Retina (tissue), 1 donor: Measurements from ENCODE around the gene CLIP1.
A peak's percentile ranks its signal among the peaks of the same experiment; 100 is the strongest.
"Not testable (repeated sequence)": the region's sequence is repeated elsewhere in the genome, so short reads cannot be mapped to it uniquely, and the experiment has no call there.

Experiments used
- DNase-seq: peaks from one replicate; pipeline ENCODE4 v3.0.0-alpha.2; 2016

CLIP1 gene

GRCh38 chr12:122429043-122429442 lies 6.6 kb upstream of the CLIP1 start:
- DNase-seq = not testable (repeated sequence)

GRCh38 chr12:122427403-122427802 lies 4.9 kb upstream of the CLIP1 start:
- no peak for DNase-seq

DNA sequence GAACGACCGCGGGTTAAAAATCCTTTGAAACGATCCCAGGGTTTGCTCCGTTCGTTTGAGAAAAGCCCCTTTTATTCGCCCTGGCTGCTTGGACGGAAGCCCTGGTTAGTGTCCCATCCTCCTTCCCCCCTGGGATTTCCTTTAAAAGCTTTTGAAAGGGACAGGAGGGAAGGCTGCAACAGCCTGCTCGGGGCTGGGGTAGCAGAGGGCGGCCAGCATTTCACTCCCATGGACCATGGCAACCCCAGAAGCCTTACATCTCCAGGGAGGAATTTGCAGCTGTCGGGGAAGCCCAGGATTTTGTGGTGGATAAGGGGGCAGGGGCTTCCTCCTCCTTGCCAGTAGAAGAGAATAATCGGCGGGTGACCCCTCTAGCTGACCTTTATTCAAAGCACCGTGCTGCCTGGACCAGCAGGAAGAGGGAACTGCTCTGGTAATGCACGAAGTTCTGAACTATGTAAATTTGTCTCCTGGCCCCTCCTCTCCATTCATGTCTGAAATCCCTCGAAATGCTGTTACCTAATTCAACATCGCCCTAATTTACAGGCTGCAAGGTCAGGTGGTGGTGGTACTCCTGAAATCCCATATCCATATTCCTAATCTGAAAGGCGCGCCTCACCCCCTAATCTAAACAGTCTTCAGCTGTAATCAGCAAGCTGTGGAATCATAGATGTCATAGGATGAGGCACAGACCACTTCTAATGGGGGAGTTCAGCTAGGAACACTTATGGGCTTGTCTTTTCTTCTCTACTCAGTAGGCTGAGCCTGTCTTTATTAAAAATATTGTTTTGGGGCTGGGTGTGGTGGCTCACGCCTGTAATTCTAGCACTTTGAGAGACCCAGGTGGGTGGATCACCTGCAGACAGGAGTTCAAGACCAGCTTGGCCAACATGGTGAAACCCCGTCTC lies 1.0 kb upstream of the CLIP1 start:
- DNase-seq = peak; percentile 82

GRCh38 chr12:122422730-122423257 lies 325 bp upstream of the CLIP1 start:
- peak; percentile 81 for DNase-seq

GRCh38 chr12:122421187-122421820 lies 1.2 kb downstream of the CLIP1 start:
- peak; percentile 9 for DNase-seq

DNA sequence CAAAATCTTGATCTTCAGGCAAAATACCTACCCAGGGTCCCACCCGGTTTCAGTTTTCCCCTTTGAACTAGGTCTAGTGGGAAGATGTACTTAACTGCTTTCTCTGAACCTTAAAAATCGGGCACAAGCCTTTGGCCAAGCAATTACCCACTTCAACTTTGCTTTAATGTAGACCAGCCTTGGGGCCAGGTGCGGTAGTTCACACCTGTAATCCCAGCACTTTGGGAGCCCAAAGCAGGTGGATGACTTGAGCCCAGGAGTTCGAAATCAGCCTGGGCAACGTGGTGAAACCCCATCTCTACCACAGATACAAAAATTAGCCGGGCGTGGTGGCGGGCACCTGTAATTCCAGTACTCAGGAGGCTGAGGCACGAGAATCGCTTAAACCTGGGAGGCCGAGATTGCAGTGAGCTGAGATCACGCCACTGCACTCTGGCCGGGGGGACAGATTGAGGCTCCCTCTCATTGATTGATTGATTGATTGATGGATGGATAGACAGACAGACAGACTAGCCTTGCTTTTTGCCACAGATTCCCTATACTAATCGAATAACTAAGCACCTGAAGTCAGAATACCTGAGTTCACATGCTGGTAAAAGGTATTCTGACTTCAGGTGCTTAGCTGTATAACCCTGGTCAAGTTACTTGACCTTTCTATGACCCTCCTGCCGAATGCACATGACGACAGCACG lies 1.9 kb downstream of the CLIP1 start:
- DNase-seq = no peak

DNA sequence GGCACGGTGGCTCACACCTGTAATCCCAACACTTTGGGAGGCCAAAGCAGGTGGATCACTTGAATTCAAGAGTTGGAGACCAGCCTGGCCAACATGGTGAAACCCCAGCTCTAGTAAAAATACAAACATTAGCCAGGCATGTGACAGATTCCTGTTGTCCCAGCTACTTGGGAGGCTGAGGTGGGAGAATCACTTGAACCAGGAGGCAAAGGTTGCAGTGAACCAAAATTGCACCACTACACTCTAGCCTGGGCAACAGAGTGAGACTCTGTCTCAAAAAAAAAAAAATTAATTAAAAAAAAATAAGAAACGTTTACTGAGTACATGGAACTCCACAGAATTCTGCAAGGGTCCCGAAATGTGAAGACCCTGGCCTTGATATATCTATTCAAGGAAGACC lies 3.4 kb downstream of the CLIP1 start:
- DNase-seq = not testable (repeated sequence)

- not testable (repeated sequence) for DNase-seq
These were observed 6.8 kb downstream of the CLIP1 start for GRCh38 chr12:122415665-122416064.

GRCh38 chr12:122413516-122414404 lies 8.7 kb downstream of the CLIP1 start:
- no peak for DNase-seq

DNA sequence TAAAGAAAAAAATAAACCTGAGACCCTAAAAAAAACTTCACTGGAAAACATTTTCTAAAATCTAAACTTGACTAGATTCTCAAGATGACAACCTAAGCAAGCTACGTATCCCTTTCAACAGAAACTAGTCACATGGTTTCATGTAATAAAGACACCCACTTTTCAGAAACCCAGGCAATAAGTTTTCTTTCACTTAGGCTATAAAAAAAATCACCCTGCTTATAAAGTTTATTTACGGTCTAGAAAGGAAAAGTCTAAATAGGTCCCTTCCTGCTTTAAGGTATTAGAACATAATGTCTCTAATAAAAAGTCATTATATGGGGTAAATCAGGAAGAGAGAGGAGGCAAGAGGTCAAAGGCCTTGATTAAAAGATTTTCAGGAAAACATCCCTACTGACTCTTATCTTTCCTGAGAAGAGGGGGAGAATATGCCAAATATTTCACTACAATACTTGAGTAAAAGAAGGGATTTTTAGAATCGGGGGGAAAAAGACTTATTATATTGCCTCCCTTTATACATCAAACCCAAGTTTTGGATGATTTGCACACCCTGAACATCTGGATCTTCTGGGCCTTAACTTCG lies 9.5 kb downstream of the CLIP1 start:
- DNase-seq = no peak

DNA sequence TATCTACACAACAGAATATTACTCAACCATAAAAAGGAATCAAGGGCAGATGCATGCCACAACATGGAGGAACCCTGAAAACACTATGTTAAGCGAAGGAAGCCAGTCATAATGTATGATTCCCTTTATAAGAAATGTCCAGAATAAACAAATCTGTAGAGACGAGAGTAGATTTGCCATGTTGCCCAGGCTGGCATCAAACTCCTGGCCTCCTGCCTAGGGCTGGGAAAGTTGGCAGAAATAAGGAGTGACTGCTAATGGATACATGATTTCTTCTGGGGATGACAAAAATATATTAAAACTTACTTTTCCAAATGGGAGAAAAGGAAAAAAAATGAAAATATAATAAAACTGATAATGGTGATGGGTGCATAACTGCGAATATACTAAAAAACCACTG lies 10.9 kb downstream of the CLIP1 start:
- DNase-seq = no peak

GRCh38 chr12:122407208-122407607 lies 15.3 kb downstream of the CLIP1 start:
- no peak for DNase-seq

- DNase-seq = no peak
These were observed 15.7 kb downstream of the CLIP1 start for GRCh38 chr12:122406701-122407164.

DNA sequence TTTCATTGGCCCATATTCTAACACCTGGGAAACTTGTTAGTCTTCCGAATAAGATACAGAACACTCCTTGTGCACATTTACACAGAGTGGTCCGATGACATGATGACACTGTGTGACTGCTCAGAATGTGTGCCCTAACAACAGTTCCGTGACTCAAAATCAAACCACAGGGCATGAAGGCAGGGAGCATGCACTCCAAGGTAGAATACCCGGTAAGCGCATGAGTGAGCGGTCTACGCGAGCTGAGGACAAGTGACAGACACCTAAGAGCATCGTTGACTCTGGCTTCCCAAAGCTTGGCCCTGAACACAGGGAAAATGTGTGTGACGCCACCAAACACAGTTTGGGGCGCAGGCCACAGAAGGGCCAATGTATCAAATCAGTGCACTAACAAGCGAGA lies 18.6 kb downstream of the CLIP1 start:
- no peak for DNase-seq

GRCh38 chr12:122403115-122403770 lies 19.2 kb downstream of the CLIP1 start:
- DNase-seq = no peak

DNA sequence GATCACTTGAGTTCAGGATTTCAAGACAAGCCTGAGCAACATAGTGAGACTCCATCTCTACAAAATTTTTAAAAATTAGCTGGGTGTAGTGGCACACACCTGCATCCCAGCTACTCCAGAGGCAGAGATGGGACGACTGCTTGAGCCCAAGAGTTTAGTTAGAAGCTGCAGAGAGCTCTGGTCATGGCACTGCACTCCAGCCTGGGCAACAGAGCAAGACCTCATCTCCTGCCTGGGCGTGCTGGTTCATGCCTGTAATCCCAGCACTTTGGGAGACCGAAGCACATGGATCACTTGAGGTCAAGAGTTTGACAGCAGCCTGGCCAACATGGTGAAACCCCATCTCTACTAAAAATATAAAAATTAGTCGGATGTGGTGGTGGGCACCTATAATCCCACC lies 20.2 kb downstream of the CLIP1 start:
- DNase-seq = no peak

- peak; percentile 69 for DNase-seq
These were observed 22.7 kb downstream of the CLIP1 start for GRCh38 chr12:122399592-122400373.

- DNase-seq = no peak
These were observed 23.2 kb downstream of the CLIP1 start for GRCh38 chr12:122399254-122399591.

GRCh38 chr12:122397981-122398380 lies 24.5 kb downstream of the CLIP1 start:
- DNase-seq = not testable (repeated sequence)

- DNase-seq = no peak
These were observed 27.1 kb downstream of the CLIP1 start for GRCh38 chr12:122395319-122395718.
